HG02885 (cell line): Measurements from ENCODE around the gene SMARCA1.

ENCODE experiments used
- ATAC-seq: cut with Tn5 transposase; IDR thresholded peaks from one replicate; pipeline ENCODE4 v1.9.1; 2021; ENCODE audit warnings: mild to moderate bottlenecking; ENCODE audit not compliant: unreplicated experiment, poor library complexity

The SMARCA1 gene

GRCh38 chrX:129530410-129530809 is 7.1 kb upstream of the SMARCA1 start:
- ATAC-seq = no peak

- no peak for ATAC-seq
These were observed 6.5 kb upstream of the SMARCA1 start for GRCh38 chrX:129529685-129530281.

GRCh38 chrX:129525896-129526295 is 2.6 kb upstream of the SMARCA1 start:
- no peak for ATAC-seq

- no peak for ATAC-seq
These were observed 1.9 kb upstream of the SMARCA1 start for GRCh38 chrX:129525162-129525561.

- no peak for ATAC-seq
These were observed 1.1 kb upstream of the SMARCA1 start for GRCh38 chrX:129524250-129524850.

- no peak for ATAC-seq
These were observed 859 bp downstream of the SMARCA1 start for GRCh38 chrX:129522184-129523078.

GRCh38 chrX:129520151-129520550 is 3.1 kb downstream of the SMARCA1 start:
- no peak for ATAC-seq

- no peak for ATAC-seq
These were observed 6.9 kb downstream of the SMARCA1 start for GRCh38 chrX:129516402-129516801.

- no peak for ATAC-seq
These were observed 10.9 kb downstream of the SMARCA1 start for GRCh38 chrX:129512409-129512808.

- no peak for ATAC-seq
These were observed 11.6 kb downstream of the SMARCA1 start for GRCh38 chrX:129511689-129512088.

- ATAC-seq = no peak
These were observed 13.0 kb downstream of the SMARCA1 start for GRCh38 chrX:129510331-129510730.

- ATAC-seq = no peak
These were observed 26.0 kb downstream of the SMARCA1 start for GRCh38 chrX:129497146-129497843.

- ATAC-seq = no peak
These were observed 26.7 kb downstream of the SMARCA1 start for GRCh38 chrX:129496625-129497024.

- no peak for ATAC-seq
These were observed 27.4 kb downstream of the SMARCA1 start for GRCh38 chrX:129495900-129496299.

- no peak for ATAC-seq
These were observed 28.4 kb downstream of the SMARCA1 start for GRCh38 chrX:129494887-129495286.

GRCh38 chrX:129493643-129494042 is 29.6 kb downstream of the SMARCA1 start:
- ATAC-seq = no peak

GRCh38 chrX:129490330-129490729 is 33.0 kb downstream of the SMARCA1 start:
- ATAC-seq = no peak

GRCh38 chrX:129488359-129488758 is 34.9 kb downstream of the SMARCA1 start:
- ATAC-seq = no peak

- no peak for ATAC-seq
These were observed 42.4 kb downstream of the SMARCA1 start for GRCh38 chrX:129480889-129481288.

- ATAC-seq = no peak
These were observed 44.8 kb downstream of the SMARCA1 start for GRCh38 chrX:129478516-129478915.

GRCh38 chrX:129472116-129472515 is 51.2 kb downstream of the SMARCA1 start:
- no peak for ATAC-seq
